BE2C (cell line): Measurements from ENCODE around the gene ZC3H8.

Experiments used
- DNase-seq: peaks from one replicate; pipeline ENCODE4 v3.0.0-alpha.2; 2020
- H3K27me3 ChIP-seq: fragments of 250-450 bp; sonication (Bioruptor Pico); 2 replicates; pipeline ENCODE4 v1.5.1; 2020; ENCODE audit warnings: mild to moderate bottlenecking
- H3K36me3 ChIP-seq: fragments of 250-450 bp; sonication (Bioruptor Pico); 2 replicates; pipeline ENCODE4 v1.5.1; 2020; ENCODE audit warnings: mild to moderate bottlenecking
- H3K4me1 ChIP-seq: fragments of 250-450 bp; sonication (Bioruptor Pico); 2 replicates; pipeline ENCODE4 v1.5.1; 2020
- H3K4me3 ChIP-seq: 2 replicates; pipeline ENCODE4 v1.5.1; 2011; ENCODE audit warnings: low read depth, low read length
- H3K9me3 ChIP-seq: fragments of 250-450 bp; sonication (Bioruptor Pico); 2 replicates; pipeline ENCODE4 v1.5.1; 2020
- TF ChIP-seq, protein P1 (sequence below): IDR thresholded peaks from 2 replicates; pipeline ENCODE4 v1.5.1; 2012; ENCODE audit warnings: mild to moderate bottlenecking, low read depth, low read length

Gene ZC3H8

DNA sequence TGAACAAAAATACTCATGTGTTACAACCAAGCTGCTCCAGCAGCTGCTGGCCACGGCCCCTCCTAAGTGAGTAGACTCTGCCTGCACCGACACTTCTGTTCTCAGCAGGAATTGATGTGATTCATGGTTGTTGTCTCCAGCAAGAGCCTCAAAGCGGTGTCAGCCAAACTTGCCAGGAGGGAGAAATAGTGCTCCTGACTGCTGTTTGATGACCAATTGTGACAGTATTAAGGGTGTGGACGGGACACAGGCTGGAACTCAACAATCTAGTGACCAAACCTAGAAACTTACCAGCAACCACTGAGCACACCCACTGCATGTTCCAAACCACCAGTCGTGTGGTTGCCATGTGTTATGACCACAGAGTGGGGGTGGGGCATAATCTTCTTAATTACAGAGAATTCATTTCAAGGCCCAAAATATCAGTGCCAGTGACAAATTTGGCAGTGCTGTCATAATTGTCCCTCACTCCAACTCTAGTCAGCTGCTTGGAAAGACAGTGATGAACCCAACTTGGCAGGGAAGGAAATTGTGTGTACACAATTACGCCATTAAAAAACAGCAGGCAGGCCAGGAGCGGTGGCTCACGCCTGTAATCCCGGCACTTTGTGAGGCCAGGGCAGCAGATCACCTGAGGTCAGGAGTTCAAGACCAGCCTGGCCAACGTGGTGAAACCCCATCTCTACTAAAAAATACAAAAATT lies 86.3 kb downstream of the ZC3H8 start:
- no peaks in the 10 kb centered on the region for H3K9me3 ChIP-seq
- no peaks in the 10 kb centered on the region for H3K27me3 ChIP-seq
- no peak for DNase-seq
- TF ChIP-seq, protein P1, sequence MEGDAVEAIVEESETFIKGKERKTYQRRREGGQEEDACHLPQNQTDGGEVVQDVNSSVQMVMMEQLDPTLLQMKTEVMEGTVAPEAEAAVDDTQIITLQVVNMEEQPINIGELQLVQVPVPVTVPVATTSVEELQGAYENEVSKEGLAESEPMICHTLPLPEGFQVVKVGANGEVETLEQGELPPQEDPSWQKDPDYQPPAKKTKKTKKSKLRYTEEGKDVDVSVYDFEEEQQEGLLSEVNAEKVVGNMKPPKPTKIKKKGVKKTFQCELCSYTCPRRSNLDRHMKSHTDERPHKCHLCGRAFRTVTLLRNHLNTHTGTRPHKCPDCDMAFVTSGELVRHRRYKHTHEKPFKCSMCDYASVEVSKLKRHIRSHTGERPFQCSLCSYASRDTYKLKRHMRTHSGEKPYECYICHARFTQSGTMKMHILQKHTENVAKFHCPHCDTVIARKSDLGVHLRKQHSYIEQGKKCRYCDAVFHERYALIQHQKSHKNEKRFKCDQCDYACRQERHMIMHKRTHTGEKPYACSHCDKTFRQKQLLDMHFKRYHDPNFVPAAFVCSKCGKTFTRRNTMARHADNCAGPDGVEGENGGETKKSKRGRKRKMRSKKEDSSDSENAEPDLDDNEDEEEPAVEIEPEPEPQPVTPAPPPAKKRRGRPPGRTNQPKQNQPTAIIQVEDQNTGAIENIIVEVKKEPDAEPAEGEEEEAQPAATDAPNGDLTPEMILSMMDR = no peak
- no peak overlapping the region for H3K4me3 ChIP-seq
- no peaks in the 10 kb centered on the region for H3K4me1 ChIP-seq
- H3K36me3 ChIP-seq = no peaks in the 10 kb centered on the region

DNA sequence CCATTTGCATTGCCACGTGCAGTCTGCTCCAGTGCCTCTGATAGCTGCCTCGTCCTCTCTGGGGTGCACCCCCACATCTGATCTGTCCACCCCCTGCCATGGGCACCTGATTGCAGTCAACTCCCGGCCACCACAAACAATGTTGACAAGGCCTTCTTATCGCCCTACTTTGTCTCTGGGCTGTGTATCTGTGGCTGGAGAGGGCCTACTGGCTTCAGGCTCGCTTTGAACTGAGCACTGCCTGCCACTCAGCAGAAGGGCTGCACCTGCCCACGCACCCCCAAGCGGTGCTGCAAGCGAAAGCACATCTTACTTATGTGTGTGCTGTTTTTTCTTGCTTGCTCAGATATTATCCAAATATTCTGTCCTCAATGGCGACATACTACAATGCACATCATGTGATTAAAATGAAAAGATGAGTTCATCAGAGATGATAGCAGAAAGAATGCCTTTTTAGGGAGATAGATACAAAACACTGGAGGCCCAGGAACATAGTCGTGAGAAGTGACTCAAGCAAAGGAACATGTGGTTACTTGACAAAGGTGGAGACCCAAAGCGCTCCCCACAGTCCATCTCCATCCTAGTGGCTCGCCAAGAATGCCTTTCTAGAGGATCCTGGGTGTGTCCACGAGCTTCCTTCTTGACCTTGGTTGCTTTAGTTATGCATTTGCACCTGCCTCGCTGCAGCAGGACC lies 87.9 kb downstream of the ZC3H8 start:
- H3K27me3 ChIP-seq = no peaks in the 10 kb centered on the region
- DNase-seq = no peak
- H3K4me3 ChIP-seq = no peak overlapping the region
- no peaks in the 10 kb centered on the region for H3K4me1 ChIP-seq
- H3K36me3 ChIP-seq = no peaks in the 10 kb centered on the region
- no peaks in the 10 kb centered on the region for H3K9me3 ChIP-seq
- TF ChIP-seq, protein P1 = no peak

DNA sequence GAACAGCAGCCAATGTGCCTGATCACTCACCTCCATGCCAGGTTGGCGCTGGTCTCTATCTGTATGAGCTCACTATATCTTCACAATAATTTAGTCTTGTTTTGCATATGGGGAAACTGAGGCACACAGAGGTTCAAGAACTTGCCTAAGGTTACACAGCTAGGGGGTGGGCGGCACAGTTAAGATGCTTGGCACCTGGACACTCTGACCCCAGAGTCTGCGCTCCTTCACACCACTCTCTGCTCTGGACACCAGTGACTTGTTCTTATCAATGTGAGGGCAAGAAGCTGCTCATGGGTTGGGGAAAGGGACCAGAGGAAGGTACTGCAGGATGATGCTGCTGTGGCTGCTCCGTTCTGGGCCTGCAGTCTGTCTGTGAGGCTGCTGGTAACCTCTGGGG lies 89.5 kb downstream of the ZC3H8 start:
- no peaks in the 10 kb centered on the region for H3K4me1 ChIP-seq
- no peak overlapping the region for H3K4me3 ChIP-seq
- no peaks in the 10 kb centered on the region for H3K27me3 ChIP-seq
- H3K36me3 ChIP-seq = no peaks in the 10 kb centered on the region
- TF ChIP-seq, protein P1 = no peak
- H3K9me3 ChIP-seq = no peaks in the 10 kb centered on the region
- DNase-seq = no peak

DNA sequence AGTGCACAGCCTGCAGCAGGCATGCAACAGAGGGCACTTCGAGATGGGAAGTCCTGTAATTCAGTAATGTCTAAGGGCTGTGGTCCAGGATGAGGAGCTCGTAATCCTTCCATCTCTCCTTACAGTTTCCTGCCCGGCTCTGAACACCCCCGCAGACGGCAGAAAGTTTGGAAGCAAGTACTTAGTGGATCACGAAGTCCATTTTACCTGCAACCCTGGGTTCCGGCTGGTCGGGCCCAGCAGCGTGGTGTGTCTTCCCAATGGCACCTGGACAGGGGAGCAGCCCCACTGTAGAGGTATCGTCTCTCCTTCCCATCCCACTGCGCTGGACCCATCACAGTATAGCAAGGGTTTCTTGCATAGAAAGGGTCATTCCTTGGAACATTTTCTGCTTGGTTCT lies 90.0 kb downstream of the ZC3H8 start:
- DNase-seq = no peak
- TF ChIP-seq, protein P1 = no peak
- H3K9me3 ChIP-seq = no peaks in the 10 kb centered on the region
- no peaks in the 10 kb centered on the region for H3K27me3 ChIP-seq
- no peak overlapping the region for H3K4me3 ChIP-seq
- no peaks in the 10 kb centered on the region for H3K36me3 ChIP-seq
- H3K4me1 ChIP-seq = no peaks in the 10 kb centered on the region

DNA sequence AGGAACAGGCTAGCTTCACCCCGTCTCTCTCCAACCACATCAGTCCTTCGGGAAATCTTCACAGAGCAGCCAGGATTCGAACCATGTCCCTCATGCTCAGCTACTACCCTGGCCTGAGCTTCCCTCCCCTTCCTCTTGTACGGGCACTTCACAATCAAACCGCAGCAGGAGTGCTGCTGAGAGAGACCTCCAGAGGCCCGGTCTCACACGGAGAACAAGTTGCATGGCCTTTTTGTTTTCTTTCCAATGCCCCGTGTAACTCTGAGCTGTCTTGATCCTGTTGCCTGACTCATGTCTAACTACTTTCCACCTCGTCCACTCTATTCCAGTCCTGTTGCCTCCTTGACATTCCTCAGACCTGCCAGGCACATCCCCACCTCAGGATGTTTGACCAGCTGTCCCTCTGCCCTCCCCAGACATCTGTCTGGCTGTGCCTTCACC lies 91.3 kb downstream of the ZC3H8 start:
- DNase-seq = no peak
- Histone ChIP-seq H3K27me3 (no peaks in the 10 kb centered on the region), H3K4me3 (no peak overlapping the region), H3K36me3 (no peaks in the 10 kb centered on the region), H3K9me3 (no peaks in the 10 kb centered on the region), H3K4me1 (no peaks in the 10 kb centered on the region)
- TF ChIP-seq, protein P1 = no peak

DNA sequence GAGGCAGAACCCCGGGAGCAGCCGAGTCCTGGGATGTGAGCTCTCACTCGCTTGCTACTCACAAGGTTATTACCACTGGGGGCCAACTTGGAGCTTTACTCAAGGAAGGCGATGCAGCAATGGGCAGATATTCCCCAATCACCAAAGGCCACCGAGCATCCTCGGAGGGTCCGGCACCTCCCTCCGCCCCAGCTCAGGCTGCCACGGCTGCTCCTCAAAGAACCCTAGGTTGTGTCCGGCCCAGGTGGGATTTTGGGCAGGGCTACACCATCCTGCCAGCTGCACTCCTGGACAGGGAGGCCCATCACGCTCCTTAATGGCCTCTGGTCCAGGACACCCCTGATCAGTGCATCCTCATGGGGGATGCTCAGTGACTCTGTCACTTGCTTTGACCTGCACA lies 91.9 kb downstream of the ZC3H8 start:
- H3K4me3 ChIP-seq = no peak overlapping the region
- no peak for DNase-seq
- no peaks in the 10 kb centered on the region for H3K36me3 ChIP-seq
- no peaks in the 10 kb centered on the region for H3K27me3 ChIP-seq
- no peaks in the 10 kb centered on the region for H3K4me1 ChIP-seq
- no peaks in the 10 kb centered on the region for H3K9me3 ChIP-seq
- TF ChIP-seq, protein P1 = no peak
